A549 (cell line): ENCODE data around the gene CA11. TPM values are rescaled to one million over a fixed set of nuclear protein-coding genes. Genes with fewer than 3 reads are reported as not detected.
A peak's percentile ranks its signal among the peaks of the same experiment; 100 is the strongest.

Source experiments
- ATAC-seq, 2 experiments: fragments of 200-7000 bp in 1 of 2; fragments of >200 bp in 1 of 2; cut with Nextera tagmentation in 1 of 2; cut with Tn5 transposase in 1 of 2; 3 replicates each; pipeline versions ENCODE4 v1.8.0 to v1.9.1; 2018 to 2020; ENCODE audit warnings: mild to moderate bottlenecking in 1 of 2, moderate library complexity in 1 of 2
- CTCF ChIA-PET: fragments of 300-600 bp; sonication (Branson Sonifier 250); formaldehyde crosslinking; extraction: SDS; loops from one replicate; lab custom pipeline; 2021; ENCODE audit warnings: antibody characterized with exemption, inconsistent platforms; lab: Yijun Ruan, JAX
- POLR2A ChIA-PET: fragments of 350-600 bp; formaldehyde crosslinking; extraction: SDS; loops from one replicate; lab custom pipeline; 2021; ENCODE audit warnings: antibody characterized with exemption, inconsistent platforms; lab: Yijun Ruan, JAX
- DNase-seq, 2 experiments: peaks; one replicate each; pipeline versions ENCODE4 v3.0.0 to v3.0.0-alpha.2; 2011 to 2016; ENCODE audit warnings: low read depth in 1 of 2, low spot score in 1 of 2
- FAIRE-seq: peaks from 2 replicates; lab custom pipeline; 2011; peaks lifted over from hg19 to GRCh38; lab: Jason Lieb, UNC
- H3K27ac ChIP-seq, 2 experiments: fragments of >200 bp; sonication (Bioruptor Twin); formaldehyde crosslinking; 3 replicates each; pipeline ENCODE4 v1.5.1; 2016 to 2017
- H3K4me1 ChIP-seq: fragments of >200 bp; sonication (Bioruptor Twin); formaldehyde crosslinking; 3 replicates; pipeline ENCODE4 v1.6.1; 2016
- H3K4me2 ChIP-seq: fragments of >200 bp; sonication (Bioruptor Twin); formaldehyde crosslinking; 3 replicates; pipeline ENCODE4 v1.6.1; 2016
- H3K4me3 ChIP-seq: fragments of >200 bp; sonication (Bioruptor Twin); formaldehyde crosslinking; 3 replicates; pipeline ENCODE4 v1.5.1; 2016
- H3K9me3 ChIP-seq: fragments of >200 bp; sonication (Bioruptor Twin); formaldehyde crosslinking; 3 replicates; pipeline ENCODE4 v1.6.1; 2016
- ATOH8 ChIP-seq: fragments of 250-450 bp; sonication (Bioruptor Pico); IDR thresholded peaks from 2 replicates; pipeline ENCODE4 v1.5.0; 2020; ENCODE audit warnings: low read depth, mild to moderate bottlenecking, moderate library complexity
- CBX2 ChIP-seq: fragments of 200-600 bp; sonication (generic); IDR thresholded peaks from 2 replicates; pipeline ENCODE4 v1.6.1; 2016; ENCODE audit warnings: low read depth, mild to moderate bottlenecking, borderline replicate concordance
- CEBPB ChIP-seq, 2 experiments: fragments of >200 bp in 1 of 2; sonication (Bioruptor Twin) in 1 of 2; formaldehyde crosslinking in 1 of 2; IDR thresholded peaks; 2 replicates each; pipeline ENCODE4 v1.6.1; 2012 to 2016
- CHD2 ChIP-seq: fragments of 150-350 bp; IDR thresholded peaks from 2 replicates; pipeline ENCODE4 v1.6.1; 2014; ENCODE audit warnings: low read length; ENCODE audit not compliant: partially characterized antibody
- CHD4 ChIP-seq: fragments of 200-600 bp; sonication (generic); IDR thresholded peaks from 2 replicates; pipeline ENCODE4 v1.6.1; 2016; ENCODE audit warnings: antibody characterized with exemption, mild to moderate bottlenecking, borderline replicate concordance
- CTCF ChIP-seq: fragments of >200 bp; sonication (Bioruptor Twin); formaldehyde crosslinking; IDR thresholded peaks from 3 replicates; pipeline ENCODE4 v1.5.1; 2016
- EHF ChIP-seq: fragments of 250-450 bp; sonication (Bioruptor Pico); IDR thresholded peaks from 2 replicates; pipeline ENCODE4 v1.5.0; 2020; ENCODE audit warnings: mild to moderate bottlenecking
- EHMT2 ChIP-seq: fragments of 200-600 bp; sonication (generic); IDR thresholded peaks from 2 replicates; pipeline ENCODE4 v1.6.1; 2016; ENCODE audit warnings: antibody characterized with exemption, low read depth, mild to moderate bottlenecking, moderate library complexity
- FOSL2 ChIP-seq, 2 experiments: fragments of 450-650 bp in 1 of 2; fragments of >200 bp in 1 of 2; sonication (Bioruptor Twin) in 1 of 2; formaldehyde crosslinking; IDR thresholded peaks; 2 replicates each; pipeline versions ENCODE4 v1.5.0 to v1.6.1; 2016 to 2020; ENCODE audit warnings: mild to moderate bottlenecking in 1 of 2, moderate library complexity in 1 of 2
- HES2 ChIP-seq: fragments of >200 bp; sonication (Bioruptor Twin); formaldehyde crosslinking; IDR thresholded peaks from 2 replicates; pipeline ENCODE4 v1.6.1; 2016
- HMGXB4 ChIP-seq: fragments of 250-450 bp; sonication (Bioruptor Pico); IDR thresholded peaks from 2 replicates; pipeline ENCODE4 v1.5.0; 2021; ENCODE audit warnings: mild to moderate bottlenecking, moderate library complexity, borderline replicate concordance
- JUN ChIP-seq, 2 experiments: fragments of >200 bp; sonication (Bioruptor Twin); formaldehyde crosslinking; IDR thresholded peaks; 2 replicates in 1 of 2; 3 replicates in 1 of 2; pipeline ENCODE4 v1.6.1; 2016 to 2017
- MAFK ChIP-seq: fragments of 450-650 bp; IDR thresholded peaks from 2 replicates; pipeline ENCODE4 v1.6.1; 2014; ENCODE audit not compliant: partially characterized antibody
- NPAS2 ChIP-seq: fragments of 250-450 bp; sonication (Bioruptor Pico); IDR thresholded peaks from 2 replicates; pipeline ENCODE4 v1.8.0; 2022; ENCODE audit warnings: mild to moderate bottlenecking, moderate library complexity, borderline replicate concordance
- POLR2AphosphoS2 ChIP-seq: conservative IDR thresholded peaks from 2 replicates; pipeline ENCODE4 v1.6.1; 2012; ENCODE audit warnings: low read length, improper control_type of control experiment, inconsistent platforms
- RARB ChIP-seq: fragments of 250-450 bp; sonication (Bioruptor Pico); IDR thresholded peaks from 2 replicates; pipeline ENCODE4 v1.8.0; 2021; ENCODE audit warnings: mild to moderate bottlenecking, moderate library complexity
- RFX5 ChIP-seq: fragments of 450-650 bp; IDR thresholded peaks from 2 replicates; pipeline ENCODE4 v1.7.1; 2014; ENCODE audit warnings: antibody characterized with exemption, mild to moderate bottlenecking, moderate library complexity
- SMC3 ChIP-seq: fragments of >200 bp; sonication (Bioruptor Twin); formaldehyde crosslinking; IDR thresholded peaks from 3 replicates; pipeline ENCODE4 v1.6.1; 2018; ENCODE audit warnings: inconsistent platforms
- SREBF2 ChIP-seq: fragments of 450-650 bp; IDR thresholded peaks from 2 replicates; pipeline ENCODE4 v1.6.1; 2014; ENCODE audit warnings: mild to moderate bottlenecking, moderate library complexity
- TFCP2L1 ChIP-seq: fragments of 250-450 bp; sonication (Bioruptor Pico); IDR thresholded peaks from 2 replicates; pipeline ENCODE4 v1.5.0; 2021; ENCODE audit warnings: mild to moderate bottlenecking
- ZSCAN20 ChIP-seq: fragments of 250-450 bp; sonication (Bioruptor Pico); IDR thresholded peaks from 2 replicates; pipeline ENCODE4 v1.8.0; 2022; ENCODE audit warnings: mild to moderate bottlenecking, moderate library complexity
- WGBS: methylation state at CpG from one replicate; pipeline ENCODE4 v1.1.6; 2017; ENCODE audit errors: missing lambda C conversion rate; 5-methylcytosine and 5-hydroxymethylcytosine counted together
- polyA plus RNA-seq, 4 experiments: library from polyadenylated mRNA; depleted of rRNA in 3 of 4; stranded (reverse); fragments of >200 nt; fragmentation: RNase III in 1 of 4; extraction: RNeasy Plus Mini Kit Qiagen cat#74134 plus additional on column Dnase treatment in 1 of 4; gene quantifications; 2 replicates in 3 of 4; 3 replicates in 1 of 4; pipeline ENCODE4 v1.2.3, GENCODE V29; 2011 to 2017

The CA11 gene
- polyA plus RNA-seq, 2 of the 4 experiments (the other 2 are of a cell fraction) = 9.8 to 21.0 TPM

- H3K4me3 ChIP-seq = no peak overlapping the region
- TF ChIP-seq TFCP2L1 (CRISPR knock-in tag) (no peak), ZSCAN20 (CRISPR knock-in tag) (no peak), CEBPB (IDR thresholded peaks at IDR 0.05) (no peak), ATOH8 (no peak), FOSL2 (IDR thresholded peaks at IDR 0.05) (no peak), FOSL2 (CRISPR knock-in tag; IDR thresholded peaks at IDR 0.05) (no peak), RARB (CRISPR knock-in tag) (no peak), JUN (IDR thresholded peaks at IDR 0.05) (no peak), RFX5 (no peak), CTCF (no peak), POLR2AphosphoS2 (no peak), CHD2 (no peak), HES2 (no peak), EHF (CRISPR knock-in tag) (no peak), EHMT2 (no peak)
- H3K4me1 ChIP-seq = no peaks in the 10 kb centered on the region
- CTCF ChIA-PET = interaction anchor here (1.1 to 7.8 kb wide), 3 partner anchors 10 to 20 kb away, joined by 4 to 68 read pairs (median 5); partner anchors contain the start of gene CA11
- 86% methylated on average over 6 of the region's 6 CpGs for WGBS
- no peaks in the 10 kb centered on the region for H3K9me3 ChIP-seq
- H3K27ac ChIP-seq = no peak overlapping the region
- H3K4me2 ChIP-seq = no peak overlapping the region
- FAIRE-seq (peak; percentile 13), DNase-seq (no peak), ATAC-seq (no peak)
- POLR2A ChIA-PET = no interaction called here
Observed at GRCh38 chr19:48665786-48666185, 19.8 kb upstream of the CA11 start.

GRCh38 chr19:48664476-48664875 lies 18.5 kb upstream of the CA11 start:
- POLR2A ChIA-PET = no interaction called here
- WGBS = 83% methylated on average over 14 of the region's 14 CpGs
- Histone ChIP-seq H3K27ac (no peak overlapping the region), H3K4me3 (no peak overlapping the region), H3K9me3 (no peaks in the 10 kb centered on the region), H3K4me2 (no peak overlapping the region), H3K4me1 (no peaks in the 10 kb centered on the region)
- CTCF ChIA-PET = interaction anchor here (0.8 to 7.8 kb wide), 5 partner anchors 11 to 178 kb away, joined by 3 to 68 read pairs (median 5); partner anchors contain the start of gene CA11
- DNase-seq (no peak), FAIRE-seq (no peak), ATAC-seq (no peak)
- TF ChIP-seq CBX2 (no peak), CHD4 (no peak), HMGXB4 (CRISPR knock-in tag) (no peak), CEBPB (IDR thresholded peaks at IDR 0.05) (no peak), MAFK (no peak), SREBF2 (no peak), NPAS2 (no peak), SMC3 (no peak)
